GM23338 (cell line): Measurements from ENCODE around the gene GSG1L. TPM values are rescaled to one million over a fixed set of nuclear protein-coding genes. Genes with fewer than 3 reads are reported as not detected.

Experiments
- ATAC-seq: fragments of 200-7000 bp; cut with Tn5 transposase; 3 replicates; pipeline ENCODE4 v1.9.1; 2020
- DNase-seq: peaks from one replicate; pipeline ENCODE4 v3.0.0-alpha.2; 2015; ENCODE audit warnings: low spot score
- H2AFZ ChIP-seq: fragments of 200-600 bp; sonication (generic); 2 replicates; pipeline ENCODE4 v1.8.0; 2016; ENCODE audit warnings: antibody characterized with exemption, mild to moderate bottlenecking, moderate library complexity
- H3F3A ChIP-seq: fragments of 200-600 bp; sonication (generic); replicated peaks from 2 replicates; pipeline ENCODE4 v1.8.0; 2017; ENCODE audit warnings: antibody characterized with exemption, mixed run types, low read depth
- H3K27ac ChIP-seq: fragments of 200-600 bp; sonication (generic); 2 replicates; pipeline ENCODE4 v1.6.1; 2016; ENCODE audit warnings: low read depth
- H3K27me3 ChIP-seq: fragments of 200-600 bp; sonication (generic); 2 replicates; pipeline ENCODE4 v1.8.0; 2016; ENCODE audit warnings: mild to moderate bottlenecking, mixed run types, moderate library complexity; ENCODE audit not compliant: insufficient read depth
- H3K36me3 ChIP-seq: fragments of 200-600 bp; sonication (generic); 2 replicates; pipeline ENCODE4 v1.8.0; 2016; ENCODE audit warnings: mild to moderate bottlenecking; ENCODE audit not compliant: insufficient read depth
- H3K4me1 ChIP-seq: fragments of 200-600 bp; sonication (generic); 2 replicates; pipeline ENCODE4 v1.8.0; 2016; ENCODE audit warnings: mild to moderate bottlenecking, moderate library complexity; ENCODE audit not compliant: insufficient read depth
- H3K4me2 ChIP-seq: fragments of 200-600 bp; sonication (generic); 2 replicates; pipeline ENCODE4 v1.7.1; 2017; ENCODE audit warnings: mixed run types
- H3K4me3 ChIP-seq: fragments of 200-600 bp; sonication (generic); 2 replicates; pipeline ENCODE4 v1.6.1; 2016; ENCODE audit warnings: mixed run types
- H3K79me2 ChIP-seq: fragments of 200-600 bp; sonication (generic); replicated peaks from 2 replicates; pipeline ENCODE4 v1.8.0; 2017; ENCODE audit warnings: mild to moderate bottlenecking; ENCODE audit not compliant: insufficient read depth
- H3K9me2 ChIP-seq: fragments of 200-600 bp; sonication (generic); 2 replicates; pipeline ENCODE4 v1.8.0; 2017; ENCODE audit not compliant: insufficient read depth
- H4K20me1 ChIP-seq: fragments of 200-600 bp; sonication (generic); replicated peaks from 2 replicates; pipeline ENCODE4 v1.8.0; 2017; ENCODE audit warnings: mild to moderate bottlenecking; ENCODE audit not compliant: insufficient read depth
- H3K27ac Mint-ChIP-seq: 2 replicates; pipeline ENCODE4 v1.8.0; 2020; ENCODE audit warnings: inconsistent platforms, mild to moderate bottlenecking, moderate library complexity, mixed read lengths
- H3K27me3 Mint-ChIP-seq: 3 replicates; pipeline ENCODE4 v1.8.0; 2022; ENCODE audit warnings: low read depth, mild to moderate bottlenecking, moderate library complexity, mixed read lengths, inconsistent platforms; ENCODE audit not compliant: insufficient read depth, poor library complexity
- H3K36me3 Mint-ChIP-seq: 3 replicates; pipeline ENCODE4 v1.8.0; 2021; ENCODE audit warnings: low read depth, mild to moderate bottlenecking, inconsistent platforms, moderate library complexity, mixed read lengths
- H3K4me1 Mint-ChIP-seq: 3 replicates; pipeline ENCODE4 v1.8.0; 2020; ENCODE audit warnings: mild to moderate bottlenecking, inconsistent platforms, mixed read lengths
- H3K4me3 Mint-ChIP-seq: 3 replicates; pipeline ENCODE4 v1.8.0; 2021; ENCODE audit warnings: moderate library complexity, mild to moderate bottlenecking, inconsistent platforms, mixed read lengths
- H3K9me3 Mint-ChIP-seq: 3 replicates; pipeline ENCODE4 v1.8.0; 2020; ENCODE audit warnings: moderate library complexity, mild to moderate bottlenecking, inconsistent platforms, mixed read lengths
- CREB1 ChIP-seq: fragments of 250-450 bp; sonication (Bioruptor Pico); IDR thresholded peaks from 2 replicates; pipeline ENCODE4 v1.5.0; 2020; ENCODE audit warnings: low read depth, mild to moderate bottlenecking, moderate library complexity
- EZH2 ChIP-seq: fragments of 200-600 bp; sonication (generic); IDR thresholded peaks from one replicate; pipeline ENCODE4 v1.8.0; 2017; ENCODE audit warnings: antibody characterized with exemption, mild to moderate bottlenecking, low read depth; ENCODE audit not compliant: unreplicated experiment
- EZH2phosphoT487 ChIP-seq: fragments of 200-600 bp; sonication (generic); IDR thresholded peaks from one replicate; pipeline ENCODE4 v1.8.1; 2018; ENCODE audit warnings: antibody characterized with exemption; ENCODE audit not compliant: unreplicated experiment
- JUNB ChIP-seq: IDR thresholded peaks from one replicate; pipeline ENCODE4 v1.6.1; 2016; ENCODE audit warnings: antibody characterized with exemption; ENCODE audit not compliant: unreplicated experiment
- POLR2AphosphoS5 ChIP-seq: IDR thresholded peaks from 2 replicates; pipeline ENCODE4 v1.6.1; 2016; ENCODE audit warnings: antibody characterized with exemption, low read depth
- STAT1 ChIP-seq: IDR thresholded peaks from one replicate; pipeline ENCODE4 v1.6.1; 2016; ENCODE audit warnings: antibody characterized with exemption; ENCODE audit not compliant: unreplicated experiment
- ZNF114 ChIP-seq: fragments of 250-450 bp; sonication (Bioruptor Pico); IDR thresholded peaks from 2 replicates; pipeline ENCODE4 v1.5.0; 2020; ENCODE audit warnings: mild to moderate bottlenecking, moderate library complexity
- ZNF331 ChIP-seq: fragments of 250-450 bp; sonication (Bioruptor Pico); IDR thresholded peaks from 2 replicates; pipeline ENCODE4 v1.5.0; 2020; ENCODE audit warnings: low read depth, mild to moderate bottlenecking, moderate library complexity
- polyA plus RNA-seq: library from polyadenylated mRNA; unstranded; fragments of >200 nt; fragmentation: Nextera tagmentation; extraction: Ambion mirVana; gene quantifications from 2 replicates; pipeline ENCODE4 v1.2.1, GENCODE V29; 2016
- total RNA-seq: library from RNA; depleted of rRNA; stranded (reverse); fragments of >200 nt; shearing (Covaris generic); gene quantifications from 2 replicates; pipeline ENCODE4 v1.2.3, GENCODE V29; 2014
- TF ChIP-seq, protein P1 (sequence below), 2 experiments: fragments of 200-600 bp in 1 of 2; sonication (generic) in 1 of 2; conservative IDR thresholded peaks; 2 replicates each; pipeline versions ENCODE4 v1.5.1 to v1.6.1; 2016 to 2017; ENCODE audit warnings: antibody characterized with exemption in 2 of 2, low read depth in 2 of 2, mild to moderate bottlenecking in 2 of 2, moderate library complexity in 1 of 2
- TF ChIP-seq, protein P2 (sequence below): IDR thresholded peaks from 2 replicates; pipeline ENCODE4 v1.6.1; 2016; ENCODE audit warnings: antibody characterized with exemption
- TF ChIP-seq, protein P3 (sequence below): fragments of 250-450 bp; sonication (Bioruptor Pico); IDR thresholded peaks from 2 replicates; pipeline ENCODE4 v1.5.0; 2020; ENCODE audit warnings: mild to moderate bottlenecking, moderate library complexity

The GSG1L gene
- total and polyA plus RNA-seq, 2 experiments from 2014 or later = 0.36 to 0.63 TPM

DNA sequence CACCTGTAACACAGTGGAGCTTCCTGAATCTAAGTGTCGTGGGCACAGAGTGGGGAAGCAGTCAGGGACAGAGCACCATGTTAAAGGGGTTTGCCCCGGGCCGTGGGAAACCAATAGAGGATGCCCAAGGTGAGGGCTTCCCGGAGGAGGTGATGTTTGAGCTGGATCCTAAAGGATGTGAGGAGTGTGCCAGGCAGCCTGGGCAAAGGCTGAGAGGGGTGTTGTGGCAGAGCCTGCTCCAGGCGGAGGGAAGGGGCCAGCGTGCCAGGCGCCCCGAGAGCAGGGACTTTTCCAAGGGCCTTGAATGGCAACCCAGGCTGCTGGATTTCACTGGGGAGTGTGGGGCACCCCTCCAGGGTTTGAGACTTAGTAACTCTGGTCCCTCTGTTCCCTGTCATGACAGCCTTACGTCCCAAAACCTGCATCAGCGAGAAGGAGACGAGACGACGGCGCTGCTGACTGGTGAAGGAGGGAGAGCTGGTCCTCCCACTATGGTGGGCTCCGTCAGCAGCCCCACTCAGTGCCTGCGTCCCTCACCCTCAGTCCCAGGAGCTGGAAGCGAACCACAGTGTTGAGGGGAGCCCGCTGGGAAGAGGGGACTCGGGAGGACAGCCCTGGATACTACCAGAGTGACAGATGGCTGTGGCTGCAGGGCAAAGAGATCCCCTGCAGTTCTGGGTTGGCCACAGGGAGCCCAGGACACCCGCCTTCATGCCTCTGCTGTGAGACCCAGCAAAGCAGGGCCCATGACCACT lies 285.2 kb downstream of the GSG1L start:
- Histone ChIP-seq H3K4me3 (no peak overlapping the region), H3K36me3 (no peaks in the 10 kb centered on the region), H4K20me1 (no peaks in the 10 kb centered on the region), H3K27me3 (no peaks in the 10 kb centered on the region), H3F3A (no peaks in the 10 kb centered on the region), H3K79me2 (no peaks in the 10 kb centered on the region), H3K4me1 (no peaks in the 10 kb centered on the region), H3K9me2 (no peaks in the 10 kb centered on the region), H3K27ac (no peak overlapping the region), H3K4me2 (no peak overlapping the region), H2AFZ (no peak overlapping the region)
- no peaks in the 10 kb centered on the region for H3K4me1 Mint-ChIP-seq
- no peak for ATAC-seq
- TF ChIP-seq JUNB (no peak), EZH2phosphoT487 (no peak), POLR2AphosphoS5 (no peak), CREB1 (CRISPR knock-in tag) (no peak), STAT1 (no peak), EZH2 (no peak), ZNF114 (CRISPR knock-in tag) (no peak), ZNF331 (no peak)
- TF ChIP-seq, protein P1, sequence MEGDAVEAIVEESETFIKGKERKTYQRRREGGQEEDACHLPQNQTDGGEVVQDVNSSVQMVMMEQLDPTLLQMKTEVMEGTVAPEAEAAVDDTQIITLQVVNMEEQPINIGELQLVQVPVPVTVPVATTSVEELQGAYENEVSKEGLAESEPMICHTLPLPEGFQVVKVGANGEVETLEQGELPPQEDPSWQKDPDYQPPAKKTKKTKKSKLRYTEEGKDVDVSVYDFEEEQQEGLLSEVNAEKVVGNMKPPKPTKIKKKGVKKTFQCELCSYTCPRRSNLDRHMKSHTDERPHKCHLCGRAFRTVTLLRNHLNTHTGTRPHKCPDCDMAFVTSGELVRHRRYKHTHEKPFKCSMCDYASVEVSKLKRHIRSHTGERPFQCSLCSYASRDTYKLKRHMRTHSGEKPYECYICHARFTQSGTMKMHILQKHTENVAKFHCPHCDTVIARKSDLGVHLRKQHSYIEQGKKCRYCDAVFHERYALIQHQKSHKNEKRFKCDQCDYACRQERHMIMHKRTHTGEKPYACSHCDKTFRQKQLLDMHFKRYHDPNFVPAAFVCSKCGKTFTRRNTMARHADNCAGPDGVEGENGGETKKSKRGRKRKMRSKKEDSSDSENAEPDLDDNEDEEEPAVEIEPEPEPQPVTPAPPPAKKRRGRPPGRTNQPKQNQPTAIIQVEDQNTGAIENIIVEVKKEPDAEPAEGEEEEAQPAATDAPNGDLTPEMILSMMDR (conservative IDR thresholded peaks at IDR 0.05; ENCODE audit: low read depth in 2 of 2) = no peak
- TF ChIP-seq, protein P2, sequence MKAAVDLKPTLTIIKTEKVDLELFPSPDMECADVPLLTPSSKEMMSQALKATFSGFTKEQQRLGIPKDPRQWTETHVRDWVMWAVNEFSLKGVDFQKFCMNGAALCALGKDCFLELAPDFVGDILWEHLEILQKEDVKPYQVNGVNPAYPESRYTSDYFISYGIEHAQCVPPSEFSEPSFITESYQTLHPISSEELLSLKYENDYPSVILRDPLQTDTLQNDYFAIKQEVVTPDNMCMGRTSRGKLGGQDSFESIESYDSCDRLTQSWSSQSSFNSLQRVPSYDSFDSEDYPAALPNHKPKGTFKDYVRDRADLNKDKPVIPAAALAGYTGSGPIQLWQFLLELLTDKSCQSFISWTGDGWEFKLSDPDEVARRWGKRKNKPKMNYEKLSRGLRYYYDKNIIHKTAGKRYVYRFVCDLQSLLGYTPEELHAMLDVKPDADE = no peak
- TF ChIP-seq, protein P3, sequence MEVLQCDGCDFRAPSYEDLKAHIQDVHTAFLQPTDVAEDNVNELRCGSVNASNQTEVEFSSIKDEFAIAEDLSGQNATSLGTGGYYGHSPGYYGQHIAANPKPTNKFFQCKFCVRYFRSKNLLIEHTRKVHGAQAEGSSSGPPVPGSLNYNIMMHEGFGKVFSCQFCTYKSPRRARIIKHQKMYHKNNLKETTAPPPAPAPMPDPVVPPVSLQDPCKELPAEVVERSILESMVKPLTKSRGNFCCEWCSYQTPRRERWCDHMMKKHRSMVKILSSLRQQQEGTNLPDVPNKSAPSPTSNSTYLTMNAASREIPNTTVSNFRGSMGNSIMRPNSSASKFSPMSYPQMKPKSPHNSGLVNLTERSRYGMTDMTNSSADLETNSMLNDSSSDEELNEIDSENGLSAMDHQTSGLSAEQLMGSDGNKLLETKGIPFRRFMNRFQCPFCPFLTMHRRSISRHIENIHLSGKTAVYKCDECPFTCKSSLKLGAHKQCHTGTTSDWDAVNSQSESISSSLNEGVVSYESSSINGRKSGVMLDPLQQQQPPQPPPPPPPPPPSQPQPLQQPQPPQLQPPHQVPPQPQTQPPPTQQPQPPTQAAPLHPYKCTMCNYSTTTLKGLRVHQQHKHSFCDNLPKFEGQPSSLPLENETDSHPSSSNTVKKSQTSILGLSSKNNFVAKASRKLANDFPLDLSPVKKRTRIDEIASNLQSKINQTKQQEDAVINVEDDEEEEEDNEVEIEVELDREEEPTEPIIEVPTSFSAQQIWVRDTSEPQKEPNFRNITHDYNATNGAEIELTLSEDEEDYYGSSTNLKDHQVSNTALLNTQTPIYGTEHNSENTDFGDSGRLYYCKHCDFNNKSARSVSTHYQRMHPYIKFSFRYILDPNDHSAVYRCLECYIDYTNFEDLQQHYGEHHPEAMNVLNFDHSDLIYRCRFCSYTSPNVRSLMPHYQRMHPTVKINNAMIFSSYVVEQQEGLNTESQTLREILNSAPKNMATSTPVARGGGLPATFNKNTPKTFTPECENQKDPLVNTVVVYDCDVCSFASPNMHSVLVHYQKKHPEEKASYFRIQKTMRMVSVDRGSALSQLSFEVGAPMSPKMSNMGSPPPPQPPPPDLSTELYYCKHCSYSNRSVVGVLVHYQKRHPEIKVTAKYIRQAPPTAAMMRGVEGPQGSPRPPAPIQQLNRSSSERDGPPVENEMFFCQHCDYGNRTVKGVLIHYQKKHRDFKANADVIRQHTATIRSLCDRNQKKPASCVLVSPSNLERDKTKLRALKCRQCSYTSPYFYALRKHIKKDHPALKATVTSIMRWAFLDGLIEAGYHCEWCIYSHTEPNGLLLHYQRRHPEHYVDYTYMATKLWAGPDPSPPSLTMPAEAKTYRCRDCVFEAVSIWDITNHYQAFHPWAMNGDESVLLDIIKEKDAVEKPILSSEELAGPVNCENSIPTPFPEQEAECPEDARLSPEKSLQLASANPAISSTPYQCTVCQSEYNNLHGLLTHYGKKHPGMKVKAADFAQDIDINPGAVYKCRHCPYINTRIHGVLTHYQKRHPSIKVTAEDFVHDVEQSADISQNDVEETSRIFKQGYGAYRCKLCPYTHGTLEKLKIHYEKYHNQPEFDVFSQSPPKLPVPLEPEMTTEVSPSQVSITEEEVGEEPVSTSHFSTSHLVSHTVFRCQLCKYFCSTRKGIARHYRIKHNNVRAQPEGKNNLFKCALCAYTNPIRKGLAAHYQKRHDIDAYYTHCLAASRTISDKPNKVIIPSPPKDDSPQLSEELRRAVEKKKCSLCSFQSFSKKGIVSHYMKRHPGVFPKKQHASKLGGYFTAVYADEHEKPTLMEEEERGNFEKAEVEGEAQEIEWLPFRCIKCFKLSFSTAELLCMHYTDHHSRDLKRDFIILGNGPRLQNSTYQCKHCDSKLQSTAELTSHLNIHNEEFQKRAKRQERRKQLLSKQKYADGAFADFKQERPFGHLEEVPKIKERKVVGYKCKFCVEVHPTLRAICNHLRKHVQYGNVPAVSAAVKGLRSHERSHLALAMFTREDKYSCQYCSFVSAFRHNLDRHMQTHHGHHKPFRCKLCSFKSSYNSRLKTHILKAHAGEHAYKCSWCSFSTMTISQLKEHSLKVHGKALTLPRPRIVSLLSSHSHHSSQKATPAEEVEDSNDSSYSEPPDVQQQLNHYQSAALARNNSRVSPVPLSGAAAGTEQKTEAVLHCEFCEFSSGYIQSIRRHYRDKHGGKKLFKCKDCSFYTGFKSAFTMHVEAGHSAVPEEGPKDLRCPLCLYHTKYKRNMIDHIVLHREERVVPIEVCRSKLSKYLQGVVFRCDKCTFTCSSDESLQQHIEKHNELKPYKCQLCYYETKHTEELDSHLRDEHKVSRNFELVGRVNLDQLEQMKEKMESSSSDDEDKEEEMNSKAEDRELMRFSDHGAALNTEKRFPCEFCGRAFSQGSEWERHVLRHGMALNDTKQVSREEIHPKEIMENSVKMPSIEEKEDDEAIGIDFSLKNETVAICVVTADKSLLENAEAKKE = no peak
- H3K36me3 Mint-ChIP-seq = no peaks in the 10 kb centered on the region
- no peaks in the 10 kb centered on the region for H3K9me3 Mint-ChIP-seq
- DNase-seq = no peak
- no peak overlapping the region for H3K4me3 Mint-ChIP-seq
- peaks cover 2% of the 10 kb centered on the region for H3K27me3 Mint-ChIP-seq
- H3K27ac Mint-ChIP-seq = no peak overlapping the region
